WTC11 (cell line): ENCODE data around the gene DNAH9. TPM values are rescaled to one million over a fixed set of nuclear protein-coding genes. Genes with fewer than 3 reads are reported as not detected.

ENCODE experiments used
- ATAC-seq: fragments of 200-7000 bp; cut with Tn5 transposase; 2 replicates; pipeline ENCODE4 v1.10.0; 2021; ENCODE audit warnings: mild to moderate bottlenecking, moderate library complexity
- CTCF ChIA-PET: fragments of 300-600 bp; sonication (Branson Sonifier 250); formaldehyde crosslinking; loops from one replicate; lab custom pipeline; 2021; ENCODE audit warnings: antibody characterized with exemption; lab: Charles Lee
- POLR2A ChIA-PET: fragments of 350-600 bp; sonication (Branson Sonifier 250); formaldehyde crosslinking; loops from one replicate; lab custom pipeline; 2021; ENCODE audit warnings: antibody characterized with exemption; lab: Charles Lee
- DNase-seq: peaks from one replicate; pipeline ENCODE4 v3.0.0; 2021; ENCODE audit warnings: low spot score
- H3K27ac Mint-ChIP-seq: 2 replicates; pipeline ENCODE4 v1.8.0; 2021; ENCODE audit warnings: mixed read lengths
- H3K27me3 Mint-ChIP-seq: 2 replicates; pipeline ENCODE4 v1.8.0; 2021; ENCODE audit warnings: low read depth, mild to moderate bottlenecking, moderate library complexity, mixed read lengths
- H3K36me3 Mint-ChIP-seq: 2 replicates; pipeline ENCODE4 v1.8.0; 2021; ENCODE audit warnings: mixed read lengths
- H3K4me1 Mint-ChIP-seq: 2 replicates; pipeline ENCODE4 v1.8.0; 2022; ENCODE audit warnings: mixed read lengths
- H3K4me3 Mint-ChIP-seq: 2 replicates; pipeline ENCODE4 v1.8.0; 2021; ENCODE audit warnings: mild to moderate bottlenecking, moderate library complexity, mixed read lengths
- H3K9me3 Mint-ChIP-seq: 2 replicates; pipeline ENCODE4 v1.8.0; 2021; ENCODE audit warnings: mixed read lengths
- CBFB ChIP-seq: sonication (generic); formaldehyde crosslinking; IDR thresholded peaks from 2 replicates; pipeline ENCODE4 v1.8.1; 2022; ENCODE audit warnings: mild to moderate bottlenecking, low read depth, missing genetic modification reagents
- E2F4 ChIP-seq: sonication (generic); formaldehyde crosslinking; IDR thresholded peaks from 2 replicates; pipeline ENCODE4 v1.8.1; 2022; ENCODE audit warnings: low read depth, mild to moderate bottlenecking, moderate library complexity, missing genetic modification reagents, borderline replicate concordance
- E2F5 ChIP-seq: sonication (generic); formaldehyde crosslinking; IDR thresholded peaks from 2 replicates; pipeline ENCODE4 v1.8.1; 2022; ENCODE audit warnings: mild to moderate bottlenecking, moderate library complexity, missing genetic modification reagents
- ERG ChIP-seq: fragments of 250-450 bp; sonication (Bioruptor Pico); IDR thresholded peaks from 2 replicates; pipeline ENCODE4 v1.8.0; 2021; ENCODE audit warnings: mild to moderate bottlenecking
- FOXK1 ChIP-seq: sonication (generic); formaldehyde crosslinking; IDR thresholded peaks from 2 replicates; pipeline ENCODE4 v1.8.0; 2022; ENCODE audit warnings: mild to moderate bottlenecking, moderate library complexity, missing genetic modification reagents
- GABPB1 ChIP-seq: sonication (generic); formaldehyde crosslinking; IDR thresholded peaks from 2 replicates; pipeline ENCODE4 v1.8.1; 2023; ENCODE audit warnings: mild to moderate bottlenecking, missing genetic modification reagents
- HMGA2 ChIP-seq: fragments of 250-450 bp; sonication (Bioruptor Pico); IDR thresholded peaks from 2 replicates; pipeline ENCODE4 v1.4.0; 2021; ENCODE audit warnings: mild to moderate bottlenecking, moderate library complexity
- MAX ChIP-seq: sonication (generic); formaldehyde crosslinking; IDR thresholded peaks from 2 replicates; pipeline ENCODE4 v1.8.0; 2022; ENCODE audit warnings: mild to moderate bottlenecking, missing genetic modification reagents
- MYBL2 ChIP-seq: sonication (generic); formaldehyde crosslinking; IDR thresholded peaks from 2 replicates; pipeline ENCODE4 v1.8.1; 2023; ENCODE audit warnings: mild to moderate bottlenecking, moderate library complexity, missing genetic modification reagents
- NR3C1 ChIP-seq: sonication (generic); formaldehyde crosslinking; conservative IDR thresholded peaks from 2 replicates; pipeline ENCODE4 v1.8.1; 2023; ENCODE audit warnings: low read depth, mild to moderate bottlenecking, missing genetic modification reagents
- OVOL2 ChIP-seq: fragments of 250-450 bp; sonication (Bioruptor Pico); IDR thresholded peaks from 2 replicates; pipeline ENCODE4 v1.9.0; 2021; ENCODE audit warnings: mild to moderate bottlenecking, borderline replicate concordance
- SMAD3 ChIP-seq: sonication (generic); formaldehyde crosslinking; IDR thresholded peaks from 2 replicates; pipeline ENCODE4 v1.8.0; 2022; ENCODE audit warnings: missing genetic modification reagents, mild to moderate bottlenecking, borderline replicate concordance
- SP1 ChIP-seq: sonication (generic); formaldehyde crosslinking; conservative IDR thresholded peaks from 2 replicates; pipeline ENCODE4 v1.8.1; 2022; ENCODE audit warnings: missing genetic modification reagents
- TEAD1 ChIP-seq: sonication (generic); formaldehyde crosslinking; IDR thresholded peaks from 2 replicates; pipeline ENCODE4 v1.8.0; 2022; ENCODE audit warnings: mild to moderate bottlenecking, missing genetic modification reagents
- TP53 ChIP-seq: sonication (generic); formaldehyde crosslinking; IDR thresholded peaks from 2 replicates; pipeline ENCODE4 v1.8.1; 2023; ENCODE audit warnings: mild to moderate bottlenecking, missing genetic modification reagents
- USF2 ChIP-seq: sonication (generic); formaldehyde crosslinking; IDR thresholded peaks from 2 replicates; pipeline ENCODE4 v1.8.1; 2023; ENCODE audit warnings: mild to moderate bottlenecking, missing genetic modification reagents, moderate library complexity
- total RNA-seq: library from RNA; stranded (reverse); gene quantifications from 3 replicates; pipeline ENCODE4 v1.2.3, GENCODE V29; 2021
- TF ChIP-seq, protein P1 (sequence below): sonication (generic); formaldehyde crosslinking; IDR thresholded peaks from 2 replicates; pipeline ENCODE4 v1.8.1; 2023; ENCODE audit warnings: mild to moderate bottlenecking, moderate library complexity, missing genetic modification reagents
- TF ChIP-seq, protein P2 (sequence below): sonication (generic); formaldehyde crosslinking; IDR thresholded peaks from 2 replicates; pipeline ENCODE4 v1.8.1; 2023; ENCODE audit warnings: mild to moderate bottlenecking, missing genetic modification reagents, moderate library complexity

Gene DNAH9
- total RNA-seq, 1 experiment from 2014 or later = 0.31 TPM

DNA sequence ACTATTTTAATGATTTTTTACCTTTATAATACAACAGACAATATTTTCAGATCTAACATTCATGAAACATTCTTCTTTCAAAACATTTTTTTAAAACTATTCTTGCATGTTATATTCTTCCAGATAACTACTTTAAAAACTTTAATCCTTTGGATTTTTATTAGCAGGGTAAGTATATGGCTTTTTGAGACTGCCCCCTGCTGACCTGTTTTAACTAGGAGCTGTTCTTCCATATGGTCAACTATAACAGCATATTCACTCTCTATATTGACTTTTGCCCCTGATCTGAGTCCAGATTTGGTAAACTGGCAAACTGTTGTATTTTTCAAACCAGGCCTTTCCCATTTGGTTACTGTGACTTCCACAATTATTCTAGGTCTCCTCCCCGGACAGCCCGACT lies 382.5 kb downstream of the DNAH9 start (continued):
- TF ChIP-seq, protein P1, sequence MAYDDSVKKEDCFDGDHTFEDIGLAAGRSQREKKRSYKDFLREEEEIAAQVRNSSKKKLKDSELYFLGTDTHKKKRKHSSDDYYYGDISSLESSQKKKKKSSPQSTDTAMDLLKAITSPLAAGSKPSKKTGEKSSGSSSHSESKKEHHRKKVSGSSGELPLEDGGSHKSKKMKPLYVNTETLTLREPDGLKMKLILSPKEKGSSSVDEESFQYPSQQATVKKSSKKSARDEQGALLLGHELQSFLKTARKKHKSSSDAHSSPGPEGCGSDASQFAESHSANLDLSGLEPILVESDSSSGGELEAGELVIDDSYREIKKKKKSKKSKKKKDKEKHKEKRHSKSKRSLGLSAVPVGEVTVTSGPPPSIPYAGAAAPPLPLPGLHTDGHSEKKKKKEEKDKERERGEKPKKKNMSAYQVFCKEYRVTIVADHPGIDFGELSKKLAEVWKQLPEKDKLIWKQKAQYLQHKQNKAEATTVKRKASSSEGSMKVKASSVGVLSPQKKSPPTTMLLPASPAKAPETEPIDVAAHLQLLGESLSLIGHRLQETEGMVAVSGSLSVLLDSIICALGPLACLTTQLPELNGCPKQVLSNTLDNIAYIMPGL (CRISPR knock-in tag) = no peak

DNA sequence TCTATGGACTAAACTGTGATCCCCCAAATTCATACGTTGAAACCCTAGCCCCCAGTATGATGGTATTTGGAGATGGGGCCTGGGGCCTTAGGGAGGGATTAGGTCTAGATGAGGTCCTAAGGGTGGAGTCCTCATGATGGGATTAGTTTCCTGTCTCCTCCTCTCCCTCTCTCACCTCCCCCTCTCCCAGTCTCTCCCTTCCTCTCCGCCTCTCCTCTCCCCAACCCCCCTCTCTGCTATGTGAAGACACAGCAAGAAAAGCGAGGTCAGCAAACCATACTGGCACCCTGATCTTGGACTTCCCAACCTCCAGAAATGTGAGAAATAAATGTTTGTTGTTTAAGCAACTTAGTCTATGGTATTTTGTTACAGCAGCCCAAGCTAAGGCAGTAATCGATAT lies 383.6 kb downstream of the DNAH9 start:
- ChIA-PET CTCF (interaction anchor here (0.7 to 2.1 kb wide), 5 partner anchors 9 to 70 kb away, joined by 3 to 15 read pairs (median 3); partner anchors contain the start of gene ZNF18), POLR2A (no interaction called here)
- DNase-seq = no peak
- TF ChIP-seq NR3C1 (CRISPR knock-in tag) (no peak), ERG (CRISPR knock-in tag) (no peak), SMAD3 (CRISPR knock-in tag) (no peak), E2F5 (CRISPR knock-in tag) (no peak)
- Mint-ChIP-seq H3K27ac (no peak overlapping the region), H3K4me3 (peak overlapping the region; percentile 7; the same call in 1 of the 2 replicates), H3K27me3 (no peaks in the 10 kb centered on the region), H3K4me1 (peaks cover 27% of the 10 kb centered on the region), H3K9me3 (no peaks in the 10 kb centered on the region), H3K36me3 (peaks cover 49% of the 10 kb centered on the region)
- peak; percentile 80 for ATAC-seq

- no peak for ATAC-seq
These were observed 388.1 kb downstream of the DNAH9 start for GRCh38 chr17:11986179-11986941.

More at GRCh38 chr17:11986179-11986941, 388.1 kb downstream of the DNAH9 start:
- no peak for TF ChIP-seq E2F4 (CRISPR knock-in tag)
- no peak for TF ChIP-seq GABPB1 (CRISPR knock-in tag)
- TF ChIP-seq, protein P2, sequence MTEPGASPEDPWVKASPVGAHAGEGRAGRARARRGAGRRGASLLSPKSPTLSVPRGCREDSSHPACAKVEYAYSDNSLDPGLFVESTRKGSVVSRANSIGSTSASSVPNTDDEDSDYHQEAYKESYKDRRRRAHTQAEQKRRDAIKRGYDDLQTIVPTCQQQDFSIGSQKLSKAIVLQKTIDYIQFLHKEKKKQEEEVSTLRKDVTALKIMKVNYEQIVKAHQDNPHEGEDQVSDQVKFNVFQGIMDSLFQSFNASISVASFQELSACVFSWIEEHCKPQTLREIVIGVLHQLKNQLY (CRISPR knock-in tag) = no peak
- no peak for TF ChIP-seq HMGA2
- no peak for TF ChIP-seq SP1
- no peak for TF ChIP-seq E2F5 (CRISPR knock-in tag)
- TF ChIP-seq MYBL2 (CRISPR knock-in tag) = no peak
- TF ChIP-seq USF2 (CRISPR knock-in tag) = no peak
- no peak for TF ChIP-seq CBFB (CRISPR knock-in tag)
- no peak for TF ChIP-seq TEAD1 (CRISPR knock-in tag)
- TF ChIP-seq TP53 (CRISPR knock-in tag) = no peak
- no peak for TF ChIP-seq MAX (CRISPR knock-in tag)
- TF ChIP-seq OVOL2 (CRISPR knock-in tag) = no peak
- no peak for TF ChIP-seq FOXK1
- Mint-ChIP-seq H3K9me3 (no peaks in the 10 kb centered on the region), H3K27me3 (no peaks in the 10 kb centered on the region), H3K4me3 (no peak overlapping the region), H3K27ac (no peak overlapping the region), H3K36me3 (peaks cover 55% of the 10 kb centered on the region), H3K4me1 (peaks cover 58% of the 10 kb centered on the region)
- ChIA-PET CTCF (interaction anchor here (0.6 to 1.4 kb wide), 11 partner anchors 8 to 1111 kb away, joined by 3 to 8 read pairs (median 4); partner anchors contain the start of gene ZNF18), POLR2A (interaction anchor here (1.0 kb wide), 1 partner anchor 11 kb away, joined by 3 read pairs; the partner anchor contains the start of gene ZNF18)
- no peak for DNase-seq
